Pons (tissue), 1 donor: Measurements from ENCODE around the gene CHD5.

Experiments used
- DNase-seq: peaks from one replicate; pipeline ENCODE4 v3.0.0-alpha.2; 2016; ENCODE audit warnings: low spot score

CHD5 gene

GRCh38 chr1:6172549-6172948 is 7.6 kb downstream of the CHD5 start:
- no peak for DNase-seq

- DNase-seq: no peak
Measured at GRCh38 chr1:6171548-6172124, 8.5 kb downstream of the CHD5 start.

GRCh38 chr1:6170742-6171201 is 9.3 kb downstream of the CHD5 start:
- DNase-seq: no peak

GRCh38 chr1:6170116-6170741 is 9.9 kb downstream of the CHD5 start:
- no peak for DNase-seq

GRCh38 chr1:6168947-6169586 is 11.1 kb downstream of the CHD5 start:
- no peak for DNase-seq

- no peak for DNase-seq
Measured at GRCh38 chr1:6167391-6168303, 12.5 kb downstream of the CHD5 start.

- no peak for DNase-seq
Measured at GRCh38 chr1:6166655-6167390, 13.3 kb downstream of the CHD5 start.

GRCh38 chr1:6166221-6166620 is 13.9 kb downstream of the CHD5 start:
- no peak for DNase-seq

GRCh38 chr1:6165441-6165985 is 14.6 kb downstream of the CHD5 start:
- DNase-seq: no peak

GRCh38 chr1:6165027-6165426 is 15.1 kb downstream of the CHD5 start:
- no peak for DNase-seq

- DNase-seq: no peak
Measured at GRCh38 chr1:6163973-6164617, 16.0 kb downstream of the CHD5 start.

GRCh38 chr1:6163191-6163972 is 16.7 kb downstream of the CHD5 start:
- DNase-seq: no peak

GRCh38 chr1:6162773-6163172 is 17.3 kb downstream of the CHD5 start:
- no peak for DNase-seq

- DNase-seq: no peak
Measured at GRCh38 chr1:6162341-6162740, 17.8 kb downstream of the CHD5 start.

- DNase-seq: no peak
Measured at GRCh38 chr1:6158181-6158580, 21.9 kb downstream of the CHD5 start.

GRCh38 chr1:6157528-6158174 is 22.5 kb downstream of the CHD5 start:
- DNase-seq: peak; percentile 2

GRCh38 chr1:6157132-6157527 is 23.0 kb downstream of the CHD5 start:
- no peak for DNase-seq

- no peak for DNase-seq
Measured at GRCh38 chr1:6154525-6155319, 25.4 kb downstream of the CHD5 start.

GRCh38 chr1:6152882-6153281 is 27.2 kb downstream of the CHD5 start:
- DNase-seq: no peak
